ENCODE measurements around the gene CDK2.
"Not testable (repeated sequence)": the region's sequence is repeated elsewhere in the genome, so short reads cannot be mapped to it uniquely, and the experiment has no call there.

Gene CDK2

GRCh38 chr12:55966408-55967281 lies at the start of gene CDK2:
Gene CDK2, plus strand, starts transcription at chr12:55966830. Its CDS starts 179 bp downstream, at chr12:55967009.
- peak; percentile 78 for DNase-seq

DNA sequence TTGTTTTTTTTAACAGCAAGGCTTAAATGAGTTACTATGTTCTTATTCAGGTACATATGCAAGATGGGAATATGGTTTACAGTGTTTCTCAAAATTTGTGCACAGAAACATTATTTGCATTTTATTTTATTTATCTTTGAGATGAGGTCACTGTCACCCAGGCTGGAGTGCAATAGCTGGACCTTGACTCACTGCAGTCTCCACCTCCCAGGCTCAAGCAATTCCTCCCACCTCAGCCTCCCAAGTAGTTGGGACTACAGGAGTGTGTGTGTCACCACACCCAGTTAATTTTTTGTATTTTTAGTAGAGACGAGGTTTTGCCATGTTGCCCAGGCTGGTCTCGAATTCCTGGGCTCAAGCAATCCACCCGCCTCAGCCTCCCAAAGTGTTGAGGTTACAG lies 47.6 kb upstream of the CDK2 start:
- DNase-seq: not testable (repeated sequence)

GRCh38 chr12:55922126-55922525 lies 44.5 kb upstream of the CDK2 start:
- DNase-seq: no peak

GRCh38 chr12:55923648-55924047 lies 43.0 kb upstream of the CDK2 start:
- peak; percentile 61 for DNase-seq

DNA sequence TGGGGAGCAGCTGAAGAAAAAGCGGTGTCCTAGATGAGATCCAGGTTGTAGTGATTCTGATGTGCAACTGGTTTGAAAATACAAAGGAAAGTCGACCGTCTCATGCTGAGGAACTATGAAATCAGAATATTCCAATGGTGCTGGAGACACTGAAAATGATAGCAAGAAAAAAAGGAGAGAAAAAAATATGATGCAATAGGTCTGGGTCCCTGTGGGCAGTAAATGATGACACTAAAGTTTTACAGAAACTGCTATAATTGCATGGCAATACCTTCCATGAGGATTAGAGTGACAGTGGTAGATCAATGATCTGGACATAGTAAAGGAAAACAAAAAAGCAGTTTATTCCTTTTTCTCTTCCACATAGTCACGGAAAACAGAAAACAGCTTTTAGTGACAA lies 41.3 kb upstream of the CDK2 start:
- DNase-seq: peak; percentile 28

DNA sequence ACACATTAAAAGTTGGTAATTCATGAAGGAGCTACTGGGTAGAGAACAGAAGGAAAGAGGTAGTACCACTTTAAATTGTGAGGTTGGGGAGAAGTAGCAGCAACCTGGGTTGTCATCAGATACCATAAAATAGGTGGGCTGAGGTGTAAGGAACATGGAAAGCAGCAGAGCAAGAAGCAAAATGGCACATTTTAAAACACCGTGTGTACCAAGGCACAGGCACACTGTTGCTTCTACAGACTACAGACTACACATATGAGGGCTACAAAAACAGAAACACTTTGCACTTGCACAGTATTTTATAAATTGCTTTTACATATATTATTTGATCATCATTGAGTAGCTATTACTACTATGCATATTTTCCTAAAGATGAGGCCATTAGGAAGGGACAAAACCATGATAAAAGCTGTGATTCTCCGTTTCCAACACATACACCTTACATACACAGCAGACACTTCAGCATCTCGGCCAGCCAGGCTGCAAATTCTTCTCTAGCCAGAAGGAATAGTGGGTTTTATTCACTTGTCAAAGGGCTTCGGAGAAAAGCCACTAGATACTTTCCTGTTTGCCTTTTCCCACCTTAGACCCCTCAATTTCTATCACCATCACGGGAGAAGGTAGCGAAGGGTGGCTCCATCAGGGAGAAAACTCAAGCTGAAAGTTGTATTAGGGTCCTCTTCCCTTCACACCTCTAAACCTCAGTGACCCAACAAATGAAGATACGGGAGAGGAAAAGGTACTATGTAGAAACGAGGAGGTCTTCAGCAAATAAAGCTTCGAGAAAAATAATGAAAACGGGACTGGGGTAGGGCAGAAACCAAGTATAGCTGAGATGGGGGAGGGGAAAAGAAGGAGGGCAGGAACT lies 40.5 kb upstream of the CDK2 start:
- DNase-seq: no peak

GRCh38 chr12:55926738-55927587 lies 39.7 kb upstream of the CDK2 start:
- peak; percentile 90 for DNase-seq

DNA sequence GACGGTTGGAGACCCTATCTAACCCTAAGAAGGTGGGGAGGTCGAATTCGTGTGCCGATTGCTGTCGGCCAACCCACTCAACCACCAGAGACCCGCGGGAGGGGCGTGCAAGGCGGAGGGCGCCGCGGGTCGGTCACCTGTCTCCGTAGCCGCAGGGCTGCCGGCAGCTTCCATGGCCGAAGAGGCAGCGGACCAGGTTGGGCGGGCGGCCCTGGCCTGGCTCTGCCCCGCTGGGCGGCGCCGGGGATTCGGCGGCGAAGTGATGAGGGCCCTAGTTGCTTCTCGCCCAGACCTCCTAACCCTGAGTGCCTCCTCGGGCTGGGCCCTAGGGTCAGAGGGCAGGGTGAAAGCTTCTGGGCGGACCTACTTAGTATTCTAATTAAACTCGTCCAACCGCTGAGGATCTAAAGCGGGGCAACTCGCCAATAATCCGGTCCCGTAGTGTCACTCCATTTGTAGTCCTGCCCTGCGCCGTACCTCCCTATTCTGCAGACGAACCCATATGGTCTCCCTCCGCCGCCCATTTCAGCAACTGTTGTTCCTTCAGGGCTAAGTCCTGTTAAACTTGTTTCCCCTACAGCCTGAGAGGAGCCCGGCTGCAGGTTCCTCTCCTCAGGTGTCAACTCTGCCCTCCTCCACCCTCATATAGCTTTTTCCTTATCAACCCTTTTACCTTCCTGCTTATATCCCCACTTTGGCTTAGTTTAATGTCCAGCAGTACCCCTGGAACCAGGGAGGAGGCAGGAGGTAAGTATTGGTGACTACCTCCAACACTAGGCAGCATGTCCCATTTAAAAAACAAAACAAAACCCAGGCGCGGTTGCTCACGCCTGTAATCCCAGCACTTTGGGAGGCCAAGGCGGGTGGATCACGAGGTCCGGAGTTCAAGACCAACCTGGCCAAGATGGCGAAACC lies 38.8 kb upstream of the CDK2 start, which contains the start of gene PYM1:
Gene PYM1, minus strand, starts transcription at position 307 of the 915 bp plus-strand sequence. Its CDS starts 133 bp downstream, at position 174.
- DNase-seq: peak; percentile 97

DNA sequence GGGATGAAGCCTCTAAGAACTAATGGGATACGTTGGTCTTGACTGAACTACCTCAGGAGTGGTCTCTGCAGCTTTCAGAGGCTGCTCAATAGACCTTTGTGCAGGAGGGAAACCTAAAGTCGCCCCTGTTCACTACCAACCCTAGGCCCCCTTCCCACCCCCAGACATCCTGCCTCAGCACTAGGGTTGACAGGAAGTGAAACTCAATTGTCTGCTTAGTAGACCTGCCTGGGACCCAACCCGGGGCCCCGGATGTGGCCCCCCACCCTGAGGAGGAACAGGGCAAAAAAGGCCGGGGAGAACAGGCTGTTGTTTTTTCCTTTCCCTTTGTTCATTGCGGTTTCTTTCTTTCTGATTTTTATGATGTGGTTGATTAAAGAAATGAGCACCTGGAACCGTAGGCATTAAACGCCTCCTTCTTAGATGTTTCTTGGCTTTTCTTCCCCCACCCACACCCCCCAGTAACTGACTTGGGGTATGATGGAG lies 37.3 kb upstream of the CDK2 start:
- peak; percentile 81 for DNase-seq

GRCh38 chr12:55930771-55931316 lies 35.8 kb upstream of the CDK2 start, which contains the start of gene DGKA:
Gene DGKA, plus strand, starts transcription at chr12:55931162. Its CDS starts 5,342 bp downstream, at chr12:55936504.
- DNase-seq: peak; percentile 74

DNA sequence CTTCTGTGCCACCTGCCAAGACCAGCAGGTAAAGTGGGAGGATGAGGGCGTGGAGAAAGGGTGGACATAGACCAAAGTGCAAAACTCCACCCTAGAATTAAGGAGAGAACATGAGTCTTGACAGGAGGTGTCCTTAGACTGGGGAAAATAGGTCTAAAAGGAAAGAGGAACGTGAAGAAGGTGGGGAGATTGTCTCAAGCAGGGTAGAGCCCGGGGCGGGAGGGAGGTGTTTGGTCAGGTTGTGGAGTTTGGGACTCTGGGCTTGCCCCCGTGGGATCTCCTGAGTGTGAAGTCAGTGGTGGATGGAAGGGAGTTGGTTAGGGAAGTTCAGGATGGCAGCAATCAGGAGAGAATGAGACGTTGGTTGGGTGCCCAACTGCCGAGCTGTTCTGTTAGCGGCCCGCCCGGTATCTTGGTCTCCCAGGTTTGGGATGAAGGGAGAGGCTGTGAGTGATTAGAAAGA lies 35.3 kb upstream of the CDK2 start:
- no peak for DNase-seq

GRCh38 chr12:55931780-55932550 lies 34.7 kb upstream of the CDK2 start:
- no peak for DNase-seq

DNA sequence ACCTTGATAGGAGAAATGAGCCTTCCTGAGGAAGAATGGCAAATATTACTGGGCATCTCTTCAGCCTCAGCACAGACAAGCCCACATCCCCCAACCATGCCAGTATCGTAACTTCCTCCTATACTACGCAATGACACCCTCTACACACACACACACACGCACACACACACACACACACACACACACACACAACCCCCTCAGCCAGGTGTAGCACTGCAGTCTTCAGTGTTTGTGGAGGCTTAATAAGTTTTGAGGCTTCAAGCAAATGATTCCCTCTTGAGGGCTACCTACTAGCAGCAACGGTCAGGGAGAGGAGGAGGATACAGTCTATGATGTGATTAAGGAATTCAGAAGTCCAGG lies 34.1 kb upstream of the CDK2 start:
- DNase-seq: peak; percentile 42

GRCh38 chr12:55933169-55933798 lies 33.3 kb upstream of the CDK2 start:
- peak; percentile 12 for DNase-seq

- no peak for DNase-seq
Measured at GRCh38 chr12:55933799-55934742, 32.6 kb upstream of the CDK2 start.

DNA sequence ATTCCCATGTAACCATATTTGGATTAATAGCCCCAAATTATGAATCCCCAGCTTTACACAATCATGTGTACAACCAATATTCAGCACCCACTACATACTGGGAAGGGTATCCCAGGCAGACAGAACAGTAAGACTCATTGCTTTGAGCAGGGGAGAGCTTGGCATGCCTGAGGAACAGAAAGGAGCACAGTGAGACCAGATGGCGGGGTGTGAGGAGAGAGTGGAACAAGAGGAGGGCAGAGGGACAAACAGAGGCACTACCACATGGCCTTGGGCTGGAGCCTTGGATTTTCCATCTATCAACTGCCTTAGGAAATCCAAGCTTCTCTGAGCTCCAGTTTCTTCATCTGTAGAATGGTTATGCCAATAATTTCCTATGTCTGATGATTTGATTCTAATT lies 31.9 kb upstream of the CDK2 start:
- DNase-seq: no peak

DNA sequence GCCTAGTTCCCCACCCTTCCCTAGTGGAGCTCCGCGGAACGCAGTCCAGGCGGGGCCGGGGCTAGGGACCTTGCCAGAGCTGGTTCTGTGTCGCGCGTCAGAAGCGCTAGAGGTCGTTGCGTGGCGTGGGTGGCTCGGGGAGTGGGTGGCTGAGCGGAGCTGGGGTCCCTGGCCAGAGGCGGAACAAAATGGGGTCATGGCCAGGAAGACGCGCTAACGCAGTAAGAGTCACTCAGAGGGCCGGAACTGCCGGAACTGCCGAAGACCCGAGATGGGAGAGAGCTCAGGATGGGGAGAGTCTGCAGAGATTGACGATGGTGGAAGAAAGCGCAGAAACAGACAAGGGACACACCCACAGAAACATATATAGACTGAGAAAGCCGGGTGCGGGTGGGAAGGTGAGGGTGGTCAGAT lies 30.9 kb upstream of the CDK2 start:
- DNase-seq: no peak

DNA sequence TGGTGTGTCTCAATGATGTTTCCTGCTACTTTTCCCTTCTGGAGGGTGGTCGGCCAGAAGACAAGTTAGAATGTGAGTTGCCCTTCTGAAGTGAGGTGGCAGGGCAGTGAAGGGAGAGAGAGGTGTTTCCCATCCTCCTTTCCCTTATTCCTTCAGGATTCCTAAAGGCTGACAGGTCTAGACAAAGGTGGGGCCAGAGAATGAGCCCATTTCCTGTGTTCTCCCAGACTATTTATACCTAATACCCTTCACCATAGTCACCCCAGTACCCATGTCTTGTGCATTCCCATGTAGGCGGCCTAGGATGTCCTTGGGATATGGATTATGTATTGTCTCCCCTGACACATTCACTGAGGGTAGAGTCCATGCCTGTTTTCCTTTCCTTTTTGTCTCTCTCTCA lies 28.6 kb upstream of the CDK2 start:
- DNase-seq: no peak
